ENCODE data around the gene GADD45A. TPM values are rescaled to one million over a fixed set of nuclear protein-coding genes. Genes with fewer than 3 reads are reported as not detected.
A peak's percentile ranks its signal among the peaks of the same experiment; 100 is the strongest.

GADD45A gene
- total and polyA plus RNA-seq, 3 donors from 2014 or later: 14.9 to 47.0 (median 29.8) TPM

- intact Hi-C loops (cut with DNase I; ENCODE audit: low total_unique reads): no loop called here
- Histone ChIP-seq H3K27ac (peak overlapping the region; percentile 27 to 71), H3K4me1 (peaks cover 44% of the 10 kb centered on the region), H3K4me3 (no peak overlapping the region), H3K36me3 (ENCODE audit: low read depth, missing control alignments) (no peaks in the 10 kb centered on the region), H3K9me3 (no peaks in the 10 kb centered on the region), H3K27me3 (no peaks in the 10 kb centered on the region)
- TF ChIP-seq, protein P1, sequence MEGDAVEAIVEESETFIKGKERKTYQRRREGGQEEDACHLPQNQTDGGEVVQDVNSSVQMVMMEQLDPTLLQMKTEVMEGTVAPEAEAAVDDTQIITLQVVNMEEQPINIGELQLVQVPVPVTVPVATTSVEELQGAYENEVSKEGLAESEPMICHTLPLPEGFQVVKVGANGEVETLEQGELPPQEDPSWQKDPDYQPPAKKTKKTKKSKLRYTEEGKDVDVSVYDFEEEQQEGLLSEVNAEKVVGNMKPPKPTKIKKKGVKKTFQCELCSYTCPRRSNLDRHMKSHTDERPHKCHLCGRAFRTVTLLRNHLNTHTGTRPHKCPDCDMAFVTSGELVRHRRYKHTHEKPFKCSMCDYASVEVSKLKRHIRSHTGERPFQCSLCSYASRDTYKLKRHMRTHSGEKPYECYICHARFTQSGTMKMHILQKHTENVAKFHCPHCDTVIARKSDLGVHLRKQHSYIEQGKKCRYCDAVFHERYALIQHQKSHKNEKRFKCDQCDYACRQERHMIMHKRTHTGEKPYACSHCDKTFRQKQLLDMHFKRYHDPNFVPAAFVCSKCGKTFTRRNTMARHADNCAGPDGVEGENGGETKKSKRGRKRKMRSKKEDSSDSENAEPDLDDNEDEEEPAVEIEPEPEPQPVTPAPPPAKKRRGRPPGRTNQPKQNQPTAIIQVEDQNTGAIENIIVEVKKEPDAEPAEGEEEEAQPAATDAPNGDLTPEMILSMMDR (IDR thresholded peaks at IDR 0.05): no peak
- TF ChIP-seq POLR2A (IDR thresholded peaks at IDR 0.05): no peak
- 81 to 88% methylated on average over 3 of the region's 3 CpGs for WGBS, 2 donors
- no peak for DNase-seq
Measured at GRCh38 chr1:67736750-67737149, 51.7 kb downstream of the GADD45A start.

DNA sequence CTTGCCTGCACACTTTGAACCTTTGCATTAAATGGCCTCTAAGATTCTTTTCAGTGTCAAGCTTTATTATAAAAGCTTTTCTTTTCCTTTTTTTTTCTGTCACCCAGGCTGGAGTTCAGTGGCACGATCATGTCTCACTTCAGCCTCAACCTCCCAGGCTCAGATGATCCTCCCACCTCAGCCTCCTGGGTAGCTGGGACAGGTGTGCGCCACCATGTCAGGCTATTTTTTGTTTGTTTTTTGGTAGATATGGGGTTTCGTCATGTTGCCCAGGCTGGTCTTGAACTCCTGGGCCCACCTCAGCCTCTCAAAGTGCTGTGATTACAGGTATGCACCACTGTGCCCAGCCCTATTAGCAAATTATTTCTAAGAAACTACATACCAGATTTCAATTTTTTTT is 52.9 kb downstream of the GADD45A start:
- DNase-seq: no peak
- no peak overlapping the region for H3K4me3 ChIP-seq
- intact Hi-C loops (cut with DNase I; ENCODE audit: low total_unique reads): no loop called here
- H3K4me1 ChIP-seq: peaks cover 38% of the 10 kb centered on the region
- no peak overlapping the region for H3K27ac ChIP-seq
- no peaks in the 10 kb centered on the region for H3K9me3 ChIP-seq
- TF ChIP-seq POLR2A (IDR thresholded peaks at IDR 0.05): no peak
- TF ChIP-seq, protein P1 (IDR thresholded peaks at IDR 0.05): no peak
- no peaks in the 10 kb centered on the region for H3K27me3 ChIP-seq
- WGBS, 2 donors: 89 to 94% methylated on average over 3 of the region's 3 CpGs
- no peaks in the 10 kb centered on the region for H3K36me3 ChIP-seq (ENCODE audit: low read depth, missing control alignments)

Small RNA genes lying within 50 kb of the gene (small RNA-seq; reads per million reads assigned to genes)
- gene RN7SL392P: 0 reads per million in 2 donors

Other genes starting within 250 kb of the GADD45A start
- 10 to 100 TPM; 28.1 to 46.0 TPM for gene GNG12, start 148.3 kb downstream of the GADD45A start, total RNA-seq
- gene GNG12, start 148.3 kb downstream of the GADD45A start, polyA plus RNA-seq (ENCODE audit: insufficient read depth, low read depth, low replicate concordance): 39.3 TPM

All from testis (tissue), 3 donors.